Activated effector memory CD4-positive, alpha-beta T cell treated with Interleukin-2 at 50 U/mL for 16 hours (primary cell): ENCODE measurements around the gene HORMAD1.
"Not testable (repeated sequence)": the region's sequence is repeated elsewhere in the genome, so short reads cannot be mapped to it uniquely, and the experiment has no call there.

Experiments used
- DNase-seq: peaks from one replicate; pipeline ENCODE4 v3.0.0-alpha.2; 2020

HORMAD1 gene

GRCh38 chr1:150696590-150696989 is 24.1 kb downstream of the HORMAD1 start:
- DNase-seq = no peak

GRCh38 chr1:150696162-150696561 is 24.5 kb downstream of the HORMAD1 start:
- DNase-seq = no peak

- DNase-seq = no peak
Observed at GRCh38 chr1:150695561-150695960, 25.1 kb downstream of the HORMAD1 start.

GRCh38 chr1:150692720-150693119 is 28.0 kb downstream of the HORMAD1 start:
- DNase-seq = no peak

GRCh38 chr1:150688763-150689162 is 31.9 kb downstream of the HORMAD1 start:
- DNase-seq = no peak

- no peak for DNase-seq
Observed at GRCh38 chr1:150686275-150686674, 34.4 kb downstream of the HORMAD1 start.

GRCh38 chr1:150683914-150684313 is 36.8 kb downstream of the HORMAD1 start:
- no peak for DNase-seq

- no peak for DNase-seq
Observed at GRCh38 chr1:150678988-150679387, 41.7 kb downstream of the HORMAD1 start.

- DNase-seq = no peak
Observed at GRCh38 chr1:150674881-150675280, 45.8 kb downstream of the HORMAD1 start.

GRCh38 chr1:150663321-150663720 is 57.4 kb downstream of the HORMAD1 start:
- DNase-seq = no peak

- DNase-seq = no peak
Observed at GRCh38 chr1:150662811-150663210, 57.9 kb downstream of the HORMAD1 start.

GRCh38 chr1:150661156-150661555 is 59.5 kb downstream of the HORMAD1 start:
- no peak for DNase-seq

- no peak for DNase-seq
Observed at GRCh38 chr1:150660584-150660983, 60.1 kb downstream of the HORMAD1 start.

- DNase-seq = not testable (repeated sequence)
Observed at GRCh38 chr1:150657064-150657463, 63.6 kb downstream of the HORMAD1 start.

GRCh38 chr1:150654635-150655034 is 66.1 kb downstream of the HORMAD1 start:
- not testable (repeated sequence) for DNase-seq

- no peak for DNase-seq
Observed at GRCh38 chr1:150650193-150650592, 70.5 kb downstream of the HORMAD1 start.

GRCh38 chr1:150649441-150650075 is 71.1 kb downstream of the HORMAD1 start:
- no peak for DNase-seq
